Activated CD8-positive, alpha-beta memory T cell treated with anti-CD3 and anti-CD28 coated beads, Interleukin-2, amount 50 U/mL, for 1 hour (primary cell): ENCODE measurements around the gene CDCA5.

ENCODE experiments used
- DNase-seq: peaks from one replicate; pipeline ENCODE4 v3.0.0-alpha.2; 2020; ENCODE audit errors: extremely low read depth

CDCA5 gene, protein sequence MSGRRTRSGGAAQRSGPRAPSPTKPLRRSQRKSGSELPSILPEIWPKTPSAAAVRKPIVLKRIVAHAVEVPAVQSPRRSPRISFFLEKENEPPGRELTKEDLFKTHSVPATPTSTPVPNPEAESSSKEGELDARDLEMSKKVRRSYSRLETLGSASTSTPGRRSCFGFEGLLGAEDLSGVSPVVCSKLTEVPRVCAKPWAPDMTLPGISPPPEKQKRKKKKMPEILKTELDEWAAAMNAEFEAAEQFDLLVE

DNA sequence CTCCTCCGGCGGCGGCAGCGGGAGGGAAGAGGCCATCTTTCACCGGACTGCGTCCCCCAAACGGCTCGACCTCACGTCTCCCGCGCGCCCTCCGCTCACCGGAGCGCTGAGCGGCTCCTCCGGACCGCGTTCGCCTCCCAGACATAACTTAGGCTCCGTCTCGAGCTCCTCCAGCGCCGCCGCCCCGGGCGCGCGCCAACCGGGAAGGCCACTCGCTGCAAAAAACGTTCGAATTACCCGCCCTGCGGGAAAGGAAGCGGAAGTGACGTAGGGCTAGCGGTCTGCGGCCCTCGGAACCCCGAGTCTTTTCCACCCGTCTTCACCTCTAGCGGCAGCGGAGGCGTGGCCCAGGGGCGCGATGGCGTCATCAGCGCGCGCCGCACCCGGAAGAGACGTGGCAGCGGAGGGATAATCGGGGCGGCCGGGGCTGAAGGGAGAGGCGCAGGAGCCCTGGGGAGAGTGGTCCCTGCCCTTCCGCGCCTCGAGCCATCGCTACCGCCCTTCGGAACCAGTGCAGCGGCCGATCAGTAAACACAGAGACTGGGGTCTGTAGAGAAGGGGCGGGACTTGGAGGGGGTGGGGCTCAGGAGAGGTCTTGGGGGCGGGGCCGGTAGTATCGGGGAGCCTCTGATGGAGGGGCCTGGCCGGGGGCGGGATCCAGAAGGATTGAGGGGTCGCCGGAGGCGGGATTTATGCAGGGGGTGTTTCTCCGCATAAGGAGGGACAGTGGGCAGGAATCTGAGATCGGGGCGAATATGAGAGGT lies at the start of gene CDCA5, which contains the start of gene ZFPL1:
Gene CDCA5, minus strand, starts transcription at position 207 of the 764 bp plus-strand sequence. Its CDS starts 62 bp downstream, at position 145.
Gene ZFPL1, plus strand, starts transcription at position 389 of the 764 bp plus-strand sequence. CDS start 477 bp downstream, outside the sequence.
- peak; percentile 79 for DNase-seq

DNA sequence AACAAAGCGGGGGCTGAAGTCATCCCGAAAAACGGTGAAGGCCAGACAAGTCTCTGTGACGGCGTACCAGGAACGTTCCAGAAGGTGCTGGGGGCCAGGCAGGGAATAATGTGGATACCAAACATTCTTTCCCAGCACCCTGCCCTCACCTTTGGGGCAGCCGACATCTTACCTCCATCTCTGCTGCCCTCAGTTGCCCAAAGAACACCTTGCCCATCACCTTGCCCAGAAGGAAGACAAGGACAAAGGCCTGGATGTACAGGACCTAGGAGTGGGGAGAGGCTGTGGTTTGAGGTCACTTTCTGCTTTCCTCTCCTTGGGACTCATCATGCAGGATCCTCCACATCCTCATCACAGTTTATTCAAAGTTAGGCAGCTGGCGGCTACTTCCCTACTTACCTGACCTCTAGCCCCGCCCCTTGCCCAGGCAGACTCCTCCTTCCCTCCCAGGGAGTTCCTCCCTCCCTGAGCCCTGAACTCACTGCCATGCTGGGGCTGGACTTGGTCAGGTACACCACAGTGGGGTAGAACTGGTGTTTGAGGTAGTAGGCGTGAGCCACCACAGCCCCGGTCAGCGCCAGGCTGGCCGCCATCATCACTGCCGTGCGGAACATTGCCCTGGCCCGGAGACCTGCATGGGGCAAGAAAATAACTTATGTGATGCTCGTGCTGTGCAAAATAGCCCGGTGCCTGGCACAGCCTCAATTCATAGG lies 49.3 kb upstream of the CDCA5 start:
- no peak for DNase-seq

DNA sequence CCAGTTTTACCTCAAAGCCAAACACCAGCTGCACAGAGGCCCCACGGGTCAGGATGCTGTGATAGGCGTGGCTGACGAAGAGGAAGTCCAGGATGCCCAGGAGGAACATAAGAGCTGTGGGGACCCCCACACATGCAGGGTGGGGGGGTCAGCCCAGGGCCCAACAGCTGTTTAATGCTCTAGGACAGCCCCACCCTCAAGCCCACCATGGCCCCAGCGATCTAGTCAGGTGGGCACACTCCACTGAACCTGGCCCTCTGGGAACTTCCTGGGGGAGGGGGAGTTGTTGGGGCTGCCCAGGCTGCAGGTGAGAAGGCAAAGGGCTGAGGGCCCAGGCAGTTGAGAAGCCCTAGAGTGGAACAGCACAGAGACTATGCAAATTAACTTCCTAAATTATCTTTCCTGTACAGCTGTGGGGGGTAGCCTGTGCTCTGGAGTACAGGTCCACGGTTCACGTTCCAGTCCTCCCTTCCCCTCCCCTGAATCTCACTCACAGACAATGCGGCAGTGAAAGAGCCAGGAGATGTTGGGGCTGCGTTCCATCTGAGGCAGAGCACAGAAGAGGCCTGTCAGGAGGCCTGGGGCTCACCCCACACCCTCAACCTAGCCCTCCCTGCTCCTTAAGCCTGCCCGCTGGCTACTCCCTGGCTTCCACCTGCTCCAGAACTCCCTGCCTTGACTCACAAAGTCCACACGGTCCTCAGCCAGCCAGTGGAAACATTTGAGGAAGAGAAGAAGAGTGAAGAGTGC lies 48.6 kb upstream of the CDCA5 start:
- DNase-seq, result no peak

DNA sequence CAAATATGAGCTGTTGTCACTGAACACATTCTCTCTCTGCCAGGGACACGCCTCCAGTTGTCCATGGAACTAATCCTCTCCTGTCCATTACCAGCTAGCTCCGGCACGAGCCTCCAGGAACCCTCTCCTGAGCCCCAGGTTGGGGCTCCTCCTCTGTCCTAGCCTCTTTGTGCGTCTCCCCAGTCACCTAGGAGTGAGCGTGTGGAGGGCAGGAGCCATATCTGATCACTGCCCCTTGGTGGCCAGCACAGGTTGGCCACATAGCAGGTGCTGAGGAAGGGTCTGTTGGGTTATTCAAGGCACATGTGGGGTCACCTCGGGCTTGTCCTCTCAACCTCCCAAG lies 48.0 kb upstream of the CDCA5 start:
- DNase-seq, result no peak

DNA sequence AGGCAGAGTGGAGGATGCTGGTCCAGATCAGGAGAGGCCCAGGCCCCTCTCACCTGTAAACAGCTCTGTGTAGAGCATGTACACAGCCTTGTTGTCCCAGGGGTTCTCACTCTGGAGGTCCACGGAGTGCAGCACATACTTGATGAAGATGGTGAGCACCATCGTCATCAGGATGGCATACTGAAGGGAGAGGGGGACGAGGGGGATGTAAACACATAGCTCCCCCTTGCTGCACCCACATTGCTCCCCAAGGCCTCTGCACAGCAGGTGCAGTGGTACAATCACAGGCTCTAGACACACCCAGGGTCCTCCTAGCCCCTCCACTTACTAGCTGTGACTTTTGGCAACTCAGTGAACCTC lies 47.6 kb upstream of the CDCA5 start:
- DNase-seq, result no peak

DNA sequence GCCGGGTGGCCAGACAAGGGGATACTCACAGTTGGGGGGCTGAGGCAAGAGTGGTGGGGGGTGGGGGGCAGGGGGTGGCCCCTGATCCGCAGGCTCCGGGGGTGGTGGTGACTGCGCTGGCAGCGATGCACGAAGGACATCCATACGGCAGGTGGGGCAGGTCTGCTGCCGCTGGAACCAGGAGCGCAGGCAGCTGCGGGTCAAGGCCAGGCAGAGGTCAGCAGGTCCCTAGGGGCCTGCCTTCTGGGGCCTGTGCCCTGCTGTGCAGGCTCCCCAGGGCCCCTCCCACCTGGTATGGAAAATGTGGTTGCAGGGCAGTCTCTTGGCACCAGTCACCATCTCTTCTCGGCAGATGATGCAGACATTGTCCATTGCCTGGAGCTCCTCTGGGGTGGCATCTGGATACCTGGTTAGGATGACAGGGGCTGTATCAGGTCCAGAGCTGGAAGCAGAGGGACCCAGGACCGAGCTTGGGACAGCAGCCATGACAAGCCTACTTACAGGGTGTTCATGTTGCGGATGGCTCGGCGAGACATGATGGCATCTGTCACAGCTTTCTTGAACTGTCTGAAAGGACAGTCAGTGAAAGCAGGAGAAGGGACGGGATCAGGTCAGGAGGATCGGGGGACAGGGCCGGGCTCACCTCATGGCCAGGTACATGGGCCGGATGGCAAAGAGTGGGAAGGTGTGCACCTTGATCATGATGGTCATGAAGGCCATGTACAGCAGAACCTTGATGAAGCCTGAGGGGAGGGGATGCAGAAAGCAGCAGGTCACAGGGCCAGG lies 47.0 kb upstream of the CDCA5 start:
- no peak for DNase-seq

DNA sequence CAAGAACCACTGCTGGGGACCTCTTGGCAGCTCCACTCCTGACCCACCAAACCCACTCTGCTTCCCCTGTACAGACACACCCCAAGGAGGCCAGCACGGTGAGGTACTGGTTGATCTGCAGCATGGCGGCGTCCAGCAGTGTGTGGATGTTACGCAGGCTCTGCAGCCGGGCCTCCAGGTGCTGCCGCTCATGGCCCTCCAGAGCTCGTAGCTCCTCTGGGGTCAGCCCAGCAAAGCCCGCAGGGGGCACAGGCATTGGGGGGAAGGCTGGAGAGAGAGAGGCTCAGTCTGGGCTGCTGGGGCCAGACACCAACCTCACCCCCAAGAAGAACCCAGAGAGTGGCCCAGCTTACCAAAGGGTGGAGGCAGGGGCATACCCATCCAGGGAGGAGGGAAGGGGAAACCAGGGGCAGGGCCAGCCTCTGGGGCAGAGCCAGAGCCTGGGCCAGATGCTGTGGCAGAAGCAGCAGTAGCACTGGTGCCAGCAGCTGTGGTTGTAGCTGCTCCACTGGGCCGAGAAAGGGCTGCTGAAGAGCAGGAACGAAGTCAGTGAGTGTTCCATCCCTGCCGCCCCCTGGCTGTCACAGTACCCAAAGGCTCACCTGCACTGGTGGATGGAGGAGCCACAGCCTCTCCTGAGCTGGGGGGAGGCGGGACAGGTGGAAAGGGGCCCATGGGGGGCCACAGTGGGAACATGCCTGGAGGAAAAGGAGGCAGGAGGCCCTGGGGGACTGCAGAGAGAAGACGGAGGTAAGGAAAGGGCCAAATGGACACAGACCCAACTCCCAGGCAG lies 46.0 kb upstream of the CDCA5 start:
- DNase-seq, result no peak

DNA sequence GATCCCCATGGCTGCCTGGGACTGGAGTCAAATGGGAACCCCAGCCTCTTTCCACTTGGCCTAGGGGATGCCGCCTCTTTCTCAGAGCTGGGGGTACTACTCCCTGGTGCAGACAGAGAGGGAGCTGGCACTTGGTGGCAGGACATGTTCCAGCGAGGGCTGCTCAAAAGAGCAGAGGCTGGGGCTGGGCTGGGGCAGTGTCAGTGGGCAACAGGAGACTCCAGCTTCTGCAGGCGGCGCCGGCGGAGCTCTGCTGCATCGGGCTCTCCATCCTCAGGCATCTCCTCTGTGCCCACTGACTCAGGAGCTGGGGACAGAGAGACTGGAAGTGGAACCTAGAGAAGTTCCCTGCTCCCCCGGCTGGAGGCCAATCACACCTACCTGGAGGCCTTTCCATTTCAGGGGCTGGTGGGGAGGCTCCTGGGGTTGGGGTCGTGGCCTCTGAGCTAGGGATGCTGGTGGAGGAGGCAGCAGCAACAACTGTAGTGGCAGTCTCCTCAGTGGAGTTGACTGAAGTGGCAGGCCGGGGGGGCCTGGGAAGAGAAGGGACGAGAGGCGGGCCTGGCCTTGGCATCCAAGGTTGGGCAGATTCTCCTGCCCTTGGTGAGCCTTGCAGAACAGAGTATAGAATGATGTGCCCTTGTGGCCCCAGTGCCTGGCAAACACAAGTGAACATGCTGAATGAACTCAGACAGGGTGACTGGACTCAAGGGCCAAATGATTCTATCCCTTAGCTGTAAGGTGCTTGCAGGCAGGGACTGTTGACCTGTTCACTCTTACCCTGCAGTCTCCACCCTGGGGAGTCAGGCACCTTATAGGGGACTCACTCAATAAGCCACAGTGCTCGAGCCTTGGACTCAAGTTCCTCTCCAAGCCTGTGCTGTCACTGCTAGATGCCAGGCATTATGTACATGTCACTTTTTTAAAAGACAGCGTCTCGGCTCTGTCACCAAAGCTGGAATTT lies 44.6 kb upstream of the CDCA5 start:
- DNase-seq, result no peak

DNA sequence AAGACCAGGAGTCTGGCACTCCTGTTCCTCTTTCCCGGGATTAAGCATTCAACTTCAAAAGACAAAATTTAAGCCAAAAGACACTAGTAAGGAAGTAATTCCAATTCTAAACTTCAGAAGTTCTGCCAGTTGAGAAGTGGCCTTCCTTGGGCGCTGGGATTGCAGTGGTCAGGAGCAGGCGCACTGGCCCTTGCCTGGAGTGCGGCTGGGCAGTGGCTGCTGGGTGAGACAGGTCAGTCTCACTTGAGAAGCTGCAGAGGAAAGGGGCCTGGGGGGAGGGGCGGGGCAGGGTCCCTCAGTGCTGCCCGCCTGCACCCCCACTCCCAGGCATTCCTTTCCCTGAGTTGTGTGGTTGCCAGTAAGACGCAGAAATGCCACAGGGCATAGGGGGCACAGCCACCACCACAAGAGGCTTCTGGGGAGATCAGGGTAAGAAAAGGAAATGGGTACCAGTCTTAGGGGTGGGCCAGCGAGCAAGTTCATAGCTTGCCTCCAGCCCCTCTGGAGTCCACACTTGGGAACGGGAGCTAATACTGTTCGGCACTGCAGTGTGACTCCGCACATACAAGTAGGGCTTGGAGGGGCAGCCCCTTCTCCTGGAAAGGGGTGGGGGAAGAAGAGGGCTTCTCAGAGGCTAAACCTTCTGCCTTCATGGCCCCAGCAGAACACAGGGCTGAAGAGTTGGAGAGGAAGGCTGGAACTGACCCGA lies 43.8 kb upstream of the CDCA5 start:
- DNase-seq, result no peak

DNA sequence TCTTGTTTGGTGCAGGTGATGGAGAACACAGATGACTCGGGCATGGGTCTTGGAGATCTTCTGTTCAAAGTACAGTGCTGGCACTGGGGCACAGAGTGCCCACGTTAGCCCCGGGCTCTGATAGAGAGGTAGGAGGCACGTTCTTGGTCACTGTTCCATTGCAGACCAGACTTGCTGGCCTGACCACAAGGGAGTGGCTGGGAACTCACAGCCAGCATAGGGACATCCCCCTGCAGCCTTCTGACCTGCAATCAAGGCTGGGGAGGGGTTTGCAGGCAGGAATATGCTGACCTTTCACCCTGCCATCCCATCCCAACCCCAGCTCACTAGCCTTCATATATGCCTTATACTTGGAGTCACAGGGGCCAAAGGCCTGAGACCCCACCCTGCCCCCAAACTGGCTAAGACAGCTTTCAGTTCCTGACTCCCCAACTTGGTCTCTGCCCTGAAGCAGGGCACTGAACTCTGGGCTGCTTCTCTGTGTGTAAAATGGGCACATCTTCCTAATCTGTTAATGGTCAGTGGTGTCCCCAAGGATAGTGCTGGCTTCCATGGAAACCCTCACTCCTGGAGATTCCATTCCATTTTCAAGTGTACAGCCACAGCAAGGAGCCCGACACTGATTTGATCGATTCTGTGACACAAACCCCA lies 42.9 kb upstream of the CDCA5 start:
- DNase-seq, result no peak

DNA sequence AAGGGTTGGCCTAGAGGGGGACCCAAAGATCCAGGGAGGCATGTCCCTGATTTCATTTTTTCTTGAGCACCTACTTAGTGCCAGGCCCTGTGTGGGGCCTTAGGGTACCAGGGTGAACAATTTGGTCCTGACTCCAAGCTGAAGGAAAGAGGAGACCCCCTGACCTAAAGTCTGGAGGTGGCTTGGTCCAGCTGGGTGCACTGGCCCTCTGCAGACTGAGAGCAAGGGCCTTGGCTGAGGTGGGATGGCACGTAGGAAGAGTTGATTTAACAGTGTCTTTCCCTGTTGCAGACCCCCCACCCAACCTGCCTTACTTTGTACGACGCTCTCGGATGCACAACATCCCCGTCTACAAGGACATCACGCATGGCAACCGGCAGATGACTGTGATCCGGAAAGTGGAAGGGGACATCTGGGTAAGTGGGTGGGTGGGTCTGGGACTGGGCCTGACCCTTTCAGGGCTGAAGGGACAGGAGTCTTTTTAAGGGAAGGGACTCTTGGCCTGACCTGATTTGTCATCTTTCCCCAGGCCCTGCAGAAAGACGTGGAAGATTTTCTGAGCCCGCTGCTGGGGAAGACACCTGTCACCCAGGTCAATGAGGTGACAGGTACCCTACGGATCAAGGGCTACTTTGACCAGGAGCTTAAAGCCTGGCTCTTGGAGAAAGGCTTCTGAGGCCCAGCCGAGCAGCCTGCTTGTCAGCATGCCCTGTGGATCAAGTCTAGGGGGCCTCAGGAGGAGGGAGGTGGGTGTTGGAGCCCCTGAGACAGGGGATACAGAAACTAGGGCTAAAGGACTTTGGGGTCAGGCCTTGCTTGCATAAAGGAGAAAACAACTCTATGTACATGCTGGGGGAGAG lies 41.6 kb upstream of the CDCA5 start:
- DNase-seq, result no peak

DNA sequence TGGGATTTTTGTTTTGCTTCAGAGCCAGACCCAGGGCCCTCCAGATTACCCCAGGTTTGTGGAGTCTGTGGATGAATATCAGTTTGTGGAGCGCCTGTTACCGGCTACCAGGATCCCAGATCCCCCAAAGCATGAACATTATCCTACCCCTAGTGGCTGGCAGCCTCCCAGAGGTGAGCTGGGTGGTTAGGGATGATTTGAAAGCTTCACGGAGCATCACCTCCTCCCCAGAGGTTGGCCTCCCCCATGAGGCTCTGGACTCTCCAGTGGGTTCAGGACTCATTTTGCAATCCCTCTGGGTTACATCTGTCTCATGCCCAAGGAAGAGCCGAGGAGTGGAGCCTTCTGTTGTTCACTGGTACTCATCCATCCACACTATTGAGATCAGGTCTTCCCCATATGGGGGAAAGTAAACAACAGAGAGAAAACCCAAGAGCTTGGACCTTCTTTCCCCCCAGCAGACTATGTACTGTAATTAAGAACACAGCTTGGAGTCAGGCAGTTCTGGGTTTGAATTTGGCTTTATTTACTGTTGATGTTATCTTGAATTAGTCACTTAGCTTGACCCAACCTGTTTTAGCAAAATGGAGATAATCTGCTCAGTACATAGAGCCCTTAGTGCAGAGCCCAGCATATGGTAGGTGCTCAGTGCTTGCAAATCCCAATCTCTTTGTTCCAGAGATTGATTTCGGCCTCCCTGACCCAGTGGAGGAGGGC lies 40.8 kb upstream of the CDCA5 start:
- no peak for DNase-seq

DNA sequence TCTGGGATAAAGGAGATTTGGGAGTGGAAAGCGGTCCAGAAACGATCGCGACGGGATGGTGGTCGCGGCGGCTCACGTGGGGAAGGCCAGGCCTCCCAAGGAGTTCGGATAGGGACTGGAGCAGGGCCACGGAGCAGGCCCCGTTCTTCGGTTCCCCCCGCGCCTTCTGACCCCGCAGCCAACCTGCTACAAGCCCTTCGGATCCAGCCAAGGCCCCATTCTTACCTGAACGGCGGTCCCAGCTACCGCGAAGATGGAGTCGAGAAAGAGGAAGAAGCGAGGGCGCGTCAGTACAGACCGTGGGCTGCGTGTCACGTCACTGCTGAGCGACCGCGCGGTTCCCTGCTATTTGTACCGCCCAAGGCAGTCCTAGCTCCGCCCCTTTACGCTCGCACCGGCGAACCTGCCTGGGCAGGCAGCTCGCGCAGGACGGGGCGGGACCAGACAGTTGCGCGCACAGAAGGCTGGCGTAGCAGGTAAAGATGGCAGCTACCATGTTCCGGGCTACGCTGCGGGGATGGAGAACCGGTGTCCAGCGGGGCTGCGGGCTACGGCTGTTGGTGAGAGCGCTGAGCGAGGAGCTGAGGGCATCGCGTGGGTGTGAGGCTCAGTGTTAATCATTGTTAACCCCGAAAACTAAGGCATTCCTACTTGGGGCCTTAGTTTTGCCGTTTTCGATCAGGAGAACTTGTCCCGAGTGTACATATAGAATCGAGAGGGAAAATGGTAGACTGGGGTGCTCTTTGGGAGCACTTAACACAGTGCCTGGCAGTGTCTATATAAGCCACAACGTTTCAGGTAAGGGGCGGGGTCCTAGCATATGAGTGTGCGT lies 38.2 kb upstream of the CDCA5 start, which contains the start of the genes FAU and MRPL49:
Gene FAU, minus strand, starts transcription at position 270 of the 832 bp plus-strand sequence. CDS start 321 bp downstream, outside the sequence.
Gene MRPL49, plus strand, starts transcription at position 457 of the 832 bp plus-strand sequence. Its CDS starts 26 bp downstream, at position 483.
- DNase-seq, result peak; percentile 96

DNA sequence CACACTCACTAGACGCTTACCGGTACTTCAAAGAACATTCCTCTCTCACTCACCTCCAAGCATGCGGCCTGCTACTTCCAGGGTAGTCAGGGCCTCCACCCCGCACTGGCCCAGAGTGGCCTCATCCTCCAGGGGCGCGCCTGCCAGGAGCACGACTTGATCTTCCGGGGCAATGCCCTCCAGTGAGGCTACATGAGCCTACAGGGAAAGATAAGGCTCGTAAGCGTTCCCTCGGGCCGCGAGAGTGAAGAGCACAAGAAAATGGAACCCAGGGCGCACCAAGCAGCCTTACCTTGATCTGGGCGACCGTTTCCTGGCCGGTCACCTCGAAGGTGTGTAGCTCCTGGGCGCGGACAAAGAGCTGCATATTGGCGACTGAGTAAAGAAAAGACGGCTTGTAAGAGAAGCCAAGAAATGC lies 37.6 kb upstream of the CDCA5 start:
- no peak for DNase-seq

DNA sequence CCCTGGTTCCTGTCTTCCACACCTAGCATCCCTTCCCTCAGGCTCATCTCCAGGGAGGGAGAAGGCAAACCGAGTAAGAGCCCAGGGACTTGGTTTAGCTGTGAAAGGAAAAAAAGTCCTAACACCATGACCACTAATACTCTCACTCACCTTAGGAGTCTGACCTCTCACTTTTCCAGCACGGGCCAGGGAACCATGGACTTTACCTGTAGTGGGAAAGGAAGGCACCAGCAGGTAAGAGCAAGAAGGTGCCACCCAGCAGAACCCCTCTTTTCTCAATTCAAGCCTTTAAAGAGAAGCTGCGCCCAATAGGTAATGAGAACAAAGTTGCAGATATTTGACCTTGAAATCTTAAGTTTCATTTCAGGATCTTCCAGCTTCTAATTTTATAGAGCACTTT lies 37.0 kb upstream of the CDCA5 start:
- no peak for DNase-seq
